Activated naive CD4-positive, alpha-beta T cell treated with anti-CD3 and anti-CD28 coated beads, Interleukin-2, amount 10 ng/mL, durations not matched to agents 7 days and 5 days (primary cell): ENCODE results near the gene ZNF740.

ENCODE experiments used
- CTCF ChIA-PET: fragments of 350-600 bp; sonication (Branson Sonifier 250); formaldehyde crosslinking; loops from one replicate; lab custom pipeline; 2021; ENCODE audit warnings: antibody characterized with exemption; lab: Charles Lee
- DNase-seq: peaks from one replicate; pipeline ENCODE4 v3.0.0-alpha.2; 2020
- H3K27ac Mint-ChIP-seq: one replicate; pipeline ENCODE4 v1.8.0; 2021; ENCODE audit warnings: mild to moderate bottlenecking, moderate library complexity, mixed read lengths
- H3K27me3 Mint-ChIP-seq: one replicate; pipeline ENCODE4 v1.8.0; 2021; ENCODE audit warnings: mild to moderate bottlenecking, mixed read lengths
- H3K36me3 Mint-ChIP-seq: one replicate; pipeline ENCODE4 v1.8.0; 2021; ENCODE audit warnings: mixed read lengths
- H3K4me1 Mint-ChIP-seq: one replicate; pipeline ENCODE4 v1.8.0; 2021; ENCODE audit warnings: mixed read lengths
- H3K4me3 Mint-ChIP-seq: one replicate; pipeline ENCODE4 v1.8.0; 2021; ENCODE audit warnings: mild to moderate bottlenecking, moderate library complexity, mixed read lengths
- H3K9me3 Mint-ChIP-seq: one replicate; pipeline ENCODE4 v1.8.0; 2021; ENCODE audit warnings: mixed read lengths

The ZNF740 gene, protein sequence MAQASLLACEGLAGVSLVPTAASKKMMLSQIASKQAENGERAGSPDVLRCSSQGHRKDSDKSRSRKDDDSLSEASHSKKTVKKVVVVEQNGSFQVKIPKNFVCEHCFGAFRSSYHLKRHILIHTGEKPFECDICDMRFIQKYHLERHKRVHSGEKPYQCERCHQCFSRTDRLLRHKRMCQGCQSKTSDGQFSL

DNA sequence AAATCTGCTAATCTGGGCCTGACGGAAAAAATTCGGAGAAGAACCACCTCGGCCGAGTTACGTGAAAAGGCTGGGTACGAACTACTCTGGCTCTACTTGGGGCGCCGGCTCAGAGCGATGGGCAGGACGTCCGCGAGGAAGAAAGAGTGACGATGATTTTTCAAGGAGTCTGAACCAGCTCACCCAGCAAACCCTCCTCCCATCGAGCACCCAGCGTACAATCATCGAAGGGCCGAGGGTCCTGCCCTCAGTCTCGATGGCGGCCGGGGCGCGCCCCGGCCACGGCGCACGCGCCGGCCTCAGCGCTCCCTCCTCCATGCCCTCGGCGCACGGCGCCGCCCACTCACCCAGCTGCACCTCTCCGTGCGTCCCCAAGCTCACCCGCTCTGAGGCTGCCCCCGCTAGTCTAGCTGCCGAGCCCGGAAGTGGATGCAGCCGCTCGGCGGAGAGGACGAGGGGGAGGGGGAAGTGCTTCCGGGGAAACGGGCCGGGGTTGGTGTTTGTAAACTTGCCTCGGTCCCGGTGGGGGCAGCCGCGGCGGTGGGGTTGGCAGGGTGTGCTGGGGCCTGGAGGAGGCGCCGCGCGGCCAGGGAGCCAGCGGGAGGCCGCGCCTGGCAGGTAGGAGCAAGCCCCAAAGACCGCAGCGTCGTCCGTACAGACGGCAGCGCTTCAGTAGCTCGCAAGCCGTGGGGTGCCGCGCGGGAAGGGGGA is at the start of gene ZNF740, which contains the start of gene CSAD:
ZNF740 (plus strand) TSS at position 503 of the 711 bp plus-strand sequence. CDS start 1,262 bp downstream, outside the sequence.
CSAD (minus strand) TSS at position 706 of the 711 bp plus-strand sequence. CDS start 7,455 bp downstream, outside the sequence.
- Mint-ChIP-seq H3K4me3 (peak within 1 kb of the TSS; percentile 88), H3K27ac (peak within 1 kb of the TSS; percentile 99), H3K9me3 (no peaks in the 10 kb centered on the region), H3K4me1 (peaks cover 59% of the 10 kb centered on the region), H3K27me3 (no peaks in the 10 kb centered on the region), H3K36me3 (peaks cover 31% of the 10 kb centered on the region)
- CTCF ChIA-PET: interaction anchor here (0.6 to 4.1 kb wide), 6 partner anchors 10 to 1929 kb away, joined by 3 to 31 read pairs (median 6); no protein-coding TSS in a partner anchor
- DNase-seq: peak; percentile 99

DNA sequence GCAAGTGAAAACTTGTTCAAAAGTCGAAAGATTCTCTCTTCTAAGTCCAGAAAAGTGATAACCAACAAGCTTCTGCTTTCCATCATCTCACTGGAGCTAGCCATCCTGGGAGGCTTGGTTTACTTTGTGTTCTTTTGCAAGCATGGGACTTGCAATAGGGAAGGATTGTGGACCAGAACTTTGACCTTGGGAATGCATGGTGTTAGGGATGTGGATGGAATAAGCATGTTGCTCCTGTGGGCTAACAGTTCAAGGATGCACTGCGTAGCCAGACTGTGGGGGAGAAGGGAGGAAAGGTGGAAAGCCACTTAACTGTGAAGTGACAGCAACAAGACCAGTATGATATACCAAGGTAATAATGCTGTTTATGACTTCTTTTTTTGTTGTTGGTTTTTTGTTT is 48.7 kb upstream of the ZNF740 start:
- H3K36me3 Mint-ChIP-seq: no peaks in the 10 kb centered on the region
- H3K27ac Mint-ChIP-seq: no peak overlapping the region
- CTCF ChIA-PET: no interaction called here
- no peaks in the 10 kb centered on the region for H3K4me1 Mint-ChIP-seq
- no peak for DNase-seq
- no peak overlapping the region for H3K4me3 Mint-ChIP-seq
- peaks cover 37% of the 10 kb centered on the region for H3K27me3 Mint-ChIP-seq
- H3K9me3 Mint-ChIP-seq: peaks cover 2% of the 10 kb centered on the region

DNA sequence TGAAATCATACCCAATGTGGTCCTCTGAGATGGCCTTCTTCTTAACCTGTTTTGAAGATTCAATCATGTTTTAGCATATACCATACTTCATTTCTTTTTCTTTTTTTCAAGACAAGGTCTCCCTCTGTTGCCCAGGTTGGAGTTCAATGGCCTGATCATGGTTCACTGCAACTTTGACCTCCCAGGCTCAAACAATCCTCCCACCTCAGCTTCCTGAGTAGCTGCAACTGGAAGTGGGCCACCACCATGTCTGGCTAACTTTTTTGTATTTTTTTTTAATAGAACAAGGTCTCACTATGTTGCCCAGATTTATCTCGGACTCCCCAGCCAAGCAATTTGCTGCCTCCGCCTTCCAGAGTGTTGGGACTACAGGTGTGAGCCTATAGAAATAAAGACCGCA is 46.8 kb upstream of the ZNF740 start:
- CTCF ChIA-PET: interaction anchor here (0.6 kb wide), 1 partner anchor 190 kb away, joined by 3 read pairs; no protein-coding TSS in a partner anchor
- Mint-ChIP-seq H3K36me3 (peaks cover 2% of the 10 kb centered on the region), H3K27me3 (peaks cover 25% of the 10 kb centered on the region), H3K27ac (no peak overlapping the region), H3K9me3 (peaks cover 8% of the 10 kb centered on the region), H3K4me3 (no peak overlapping the region), H3K4me1 (no peaks in the 10 kb centered on the region)
- DNase-seq: no peak

DNA sequence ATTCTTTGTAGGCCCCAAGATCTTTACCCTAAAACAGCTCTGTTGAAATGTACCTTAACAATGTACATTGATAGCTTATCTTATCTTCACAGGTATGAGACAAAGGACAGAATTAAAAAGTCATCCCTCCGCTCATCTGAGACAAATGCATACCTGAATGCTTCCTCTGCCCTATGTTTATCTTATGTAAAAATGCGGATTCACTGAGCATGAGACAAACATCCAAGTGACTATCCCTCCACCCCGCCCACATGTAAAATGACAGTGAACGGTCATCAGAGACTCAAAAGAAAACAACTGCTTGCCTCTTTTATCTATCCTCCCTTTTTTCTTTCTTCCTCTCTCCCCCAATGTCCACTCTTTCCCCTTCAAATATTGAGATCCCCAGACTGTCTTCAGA is 37.2 kb upstream of the ZNF740 start:
- no peak for DNase-seq
- H3K36me3 Mint-ChIP-seq: peaks cover 1% of the 10 kb centered on the region
- no peak overlapping the region for H3K27ac Mint-ChIP-seq
- no peaks in the 10 kb centered on the region for H3K4me1 Mint-ChIP-seq
- H3K27me3 Mint-ChIP-seq: peaks cover 15% of the 10 kb centered on the region
- CTCF ChIA-PET: no interaction called here
- peaks cover 8% of the 10 kb centered on the region for H3K9me3 Mint-ChIP-seq
- no peak overlapping the region for H3K4me3 Mint-ChIP-seq

DNA sequence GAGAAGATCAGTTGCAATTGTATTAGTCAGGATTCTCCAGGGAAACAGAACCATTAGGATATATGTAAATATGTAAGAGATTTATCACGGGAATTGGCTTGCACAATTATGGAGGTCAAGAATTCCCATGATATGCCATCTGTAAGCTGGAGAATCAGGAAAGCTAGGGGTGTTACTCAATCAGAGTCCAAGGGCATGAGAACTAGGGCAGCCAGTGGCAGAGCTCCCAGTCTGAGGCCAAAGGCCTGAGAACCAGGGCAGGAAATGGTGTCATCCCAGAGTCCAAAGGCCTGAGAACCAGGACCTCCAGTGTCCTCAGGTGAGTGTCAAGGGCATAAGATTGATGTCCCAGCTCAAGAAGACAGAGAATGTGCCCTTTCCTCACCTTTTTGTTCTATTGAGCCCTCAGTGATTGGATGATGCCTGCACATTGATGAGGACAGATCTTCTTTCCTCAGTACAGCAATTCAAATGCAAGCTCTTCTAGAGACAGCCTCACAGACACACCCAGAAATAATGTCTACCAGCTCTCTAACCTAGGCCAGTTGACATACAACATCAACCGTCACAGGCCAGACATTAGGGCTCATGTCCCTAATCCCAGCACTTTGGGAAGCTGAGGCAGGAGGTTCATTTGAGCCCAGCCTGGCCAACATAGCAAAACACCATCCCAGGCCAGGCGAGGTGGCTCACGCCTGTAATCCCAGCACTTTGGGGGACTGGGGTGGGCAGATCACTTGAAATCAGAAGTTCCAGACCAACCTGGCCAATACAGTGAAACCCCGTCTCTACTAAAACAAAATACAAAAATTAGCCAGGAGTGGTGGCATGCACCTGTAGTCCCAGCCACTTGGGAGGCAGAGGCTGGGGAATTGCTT is 34.9 kb upstream of the ZNF740 start:
- Mint-ChIP-seq H3K36me3 (no peaks in the 10 kb centered on the region), H3K4me3 (no peak overlapping the region), H3K27ac (no peak overlapping the region), H3K9me3 (no peaks in the 10 kb centered on the region), H3K4me1 (no peaks in the 10 kb centered on the region), H3K27me3 (peaks cover 9% of the 10 kb centered on the region)
- DNase-seq: no peak
- CTCF ChIA-PET: no interaction called here

DNA sequence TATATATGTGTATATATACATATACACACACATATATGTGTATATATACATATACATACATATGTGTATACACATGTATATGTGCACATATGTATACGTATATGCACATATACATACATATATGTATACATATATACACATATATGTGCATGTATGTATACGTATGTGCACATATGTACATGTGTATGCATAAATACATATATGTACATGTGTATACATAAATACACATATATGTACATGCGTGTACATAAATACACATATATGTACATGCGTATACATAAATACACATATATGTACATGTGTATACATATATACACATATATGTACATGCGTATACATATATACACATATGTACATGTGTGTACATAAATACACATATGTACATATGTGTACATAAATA is 33.3 kb upstream of the ZNF740 start:
- H3K4me1 Mint-ChIP-seq: no peaks in the 10 kb centered on the region
- no peak overlapping the region for H3K4me3 Mint-ChIP-seq
- no peak for DNase-seq
- no peak overlapping the region for H3K27ac Mint-ChIP-seq
- peaks cover 4% of the 10 kb centered on the region for H3K27me3 Mint-ChIP-seq
- H3K36me3 Mint-ChIP-seq: no peaks in the 10 kb centered on the region
- no peaks in the 10 kb centered on the region for H3K9me3 Mint-ChIP-seq
- CTCF ChIA-PET: no interaction called here

DNA sequence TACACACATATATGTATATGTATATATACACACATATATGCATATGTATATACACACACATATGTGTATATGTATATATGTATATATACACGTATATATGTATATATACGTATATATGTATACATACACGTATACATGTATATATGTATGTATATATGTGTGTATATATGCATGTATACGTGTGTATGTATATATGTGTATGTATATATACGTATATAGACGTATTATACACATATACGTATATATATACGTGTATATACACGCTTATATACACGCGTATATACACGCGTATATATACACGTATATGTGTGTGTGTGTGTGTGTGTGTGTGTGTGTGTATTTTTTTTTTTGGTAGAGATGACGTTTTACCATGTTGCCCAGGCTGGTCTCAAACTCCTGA is 32.9 kb upstream of the ZNF740 start:
- Mint-ChIP-seq H3K36me3 (no peaks in the 10 kb centered on the region), H3K27me3 (peaks cover 5% of the 10 kb centered on the region), H3K4me1 (no peaks in the 10 kb centered on the region), H3K9me3 (no peaks in the 10 kb centered on the region), H3K27ac (no peak overlapping the region), H3K4me3 (no peak overlapping the region)
- CTCF ChIA-PET: no interaction called here
- DNase-seq: no peak

DNA sequence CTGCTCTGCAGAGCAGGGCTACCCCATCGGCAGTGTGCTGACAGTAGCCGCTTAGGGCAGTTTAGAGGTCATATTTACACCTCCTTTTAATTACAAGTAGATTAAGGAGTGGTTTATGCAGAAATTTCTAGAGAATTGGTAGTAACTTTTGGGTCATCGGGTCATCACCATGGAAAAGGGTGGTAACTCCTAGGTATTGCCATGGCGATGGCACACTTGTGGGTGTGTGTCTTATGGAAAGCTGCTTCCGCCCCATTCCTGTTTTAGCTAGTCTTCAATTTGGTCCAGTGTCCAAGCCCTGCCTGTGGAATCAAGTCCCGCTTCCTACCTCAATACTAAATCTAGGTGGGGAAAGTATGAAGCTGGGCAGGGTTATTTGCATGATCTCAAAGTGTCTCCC is 29.5 kb upstream of the ZNF740 start:
- Mint-ChIP-seq H3K27ac (no peak overlapping the region), H3K9me3 (no peaks in the 10 kb centered on the region), H3K27me3 (peaks cover 11% of the 10 kb centered on the region), H3K36me3 (no peaks in the 10 kb centered on the region), H3K4me1 (no peaks in the 10 kb centered on the region), H3K4me3 (no peak overlapping the region)
- CTCF ChIA-PET: interaction anchor here (0.6 kb wide), 1 partner anchor 180 kb away, joined by 3 read pairs; no protein-coding TSS in a partner anchor
- DNase-seq: no peak

DNA sequence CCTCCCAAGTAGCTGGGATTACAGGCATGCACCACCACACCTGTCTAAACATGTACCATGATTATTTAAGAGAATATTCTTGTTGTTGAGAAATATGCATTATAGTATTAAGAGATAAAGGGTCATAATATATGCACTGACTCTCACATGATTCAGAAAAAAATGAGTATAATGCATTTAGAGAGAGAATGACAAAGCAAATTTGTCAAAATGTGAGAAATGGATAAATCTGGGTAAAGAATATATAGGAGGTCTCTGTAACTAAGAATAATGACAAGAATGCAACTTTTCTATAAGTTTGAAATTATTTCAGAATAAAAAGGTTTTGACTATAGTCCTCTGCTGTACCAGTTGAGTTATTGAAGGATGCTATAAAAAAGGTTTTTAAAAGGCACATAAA is 28.1 kb upstream of the ZNF740 start:
- no peaks in the 10 kb centered on the region for H3K36me3 Mint-ChIP-seq
- H3K27me3 Mint-ChIP-seq: peaks cover 7% of the 10 kb centered on the region
- no peaks in the 10 kb centered on the region for H3K4me1 Mint-ChIP-seq
- no peak overlapping the region for H3K27ac Mint-ChIP-seq
- no peak overlapping the region for H3K4me3 Mint-ChIP-seq
- DNase-seq: no peak
- CTCF ChIA-PET: interaction anchor here (1.2 kb wide), 1 partner anchor 15 kb away, joined by 3 read pairs; no protein-coding TSS in a partner anchor
- H3K9me3 Mint-ChIP-seq: no peaks in the 10 kb centered on the region

DNA sequence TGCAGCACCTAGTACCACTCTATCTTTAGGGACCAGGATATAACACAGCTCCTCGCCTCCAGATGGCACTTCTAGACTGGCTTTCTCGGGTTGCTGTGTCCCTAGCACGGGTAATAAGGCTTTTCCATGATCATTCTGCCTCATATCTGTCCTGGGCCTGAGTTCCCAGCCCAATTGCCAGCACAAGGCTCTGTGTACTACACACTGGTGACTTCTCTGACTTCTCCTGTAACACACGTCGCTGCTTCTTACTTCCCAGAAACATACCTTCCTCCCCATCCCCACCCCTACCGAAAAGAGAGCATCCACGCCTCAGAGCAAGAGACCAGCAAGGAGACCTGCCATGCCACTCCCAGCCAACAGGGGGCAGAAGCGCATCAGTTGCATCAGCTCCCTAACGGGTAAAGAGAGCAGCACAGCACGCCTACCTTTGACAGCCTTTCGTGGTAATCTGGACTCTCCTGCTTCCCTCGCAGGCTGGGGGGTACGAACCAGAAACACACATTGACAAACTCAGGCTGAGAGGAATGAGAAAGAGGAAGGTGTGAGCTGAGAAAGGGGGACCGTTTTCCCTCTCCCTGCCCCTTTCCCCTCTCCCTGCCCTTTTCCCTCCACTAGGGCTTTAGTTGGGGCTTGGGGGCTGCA is 21.2 kb upstream of the ZNF740 start:
- CTCF ChIA-PET: interaction anchor here (0.7 to 6.3 kb wide), 40 partner anchors 9 to 349 kb away, joined by 3 to 69 read pairs (median 6); partner anchors contain the start of genes AAAS, CSAD, ESPL1 and ITGB7
- peaks cover 10% of the 10 kb centered on the region for H3K4me1 Mint-ChIP-seq
- no peak overlapping the region for H3K4me3 Mint-ChIP-seq
- no peaks in the 10 kb centered on the region for H3K36me3 Mint-ChIP-seq
- DNase-seq: peak; percentile 94
- H3K27me3 Mint-ChIP-seq: no peaks in the 10 kb centered on the region
- H3K9me3 Mint-ChIP-seq: no peaks in the 10 kb centered on the region
- peak overlapping the region; percentile 15 for H3K27ac Mint-ChIP-seq

DNA sequence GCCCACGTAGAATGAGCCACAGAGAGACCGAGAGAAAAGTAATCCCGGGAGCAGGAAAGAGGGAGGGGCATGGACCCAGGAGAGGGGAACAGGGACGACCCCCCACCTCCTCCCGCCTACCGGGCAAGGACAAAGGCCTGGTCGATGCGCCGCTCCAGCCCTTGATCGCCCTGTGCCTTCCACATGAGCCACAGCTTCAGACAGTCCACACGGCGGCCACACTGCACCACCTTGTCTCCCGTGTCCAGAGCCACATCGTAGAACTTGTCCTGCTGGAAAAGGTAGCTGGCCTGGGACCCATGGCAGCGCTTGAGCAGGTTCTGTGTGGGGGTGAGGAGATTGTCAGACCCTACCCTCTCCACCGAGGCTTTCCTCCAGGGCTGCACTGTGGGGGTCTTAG is 20.5 kb upstream of the ZNF740 start:
- Mint-ChIP-seq H3K27ac (no peak overlapping the region), H3K4me3 (no peak overlapping the region), H3K27me3 (no peaks in the 10 kb centered on the region), H3K9me3 (no peaks in the 10 kb centered on the region), H3K36me3 (no peaks in the 10 kb centered on the region), H3K4me1 (peaks cover 10% of the 10 kb centered on the region)
- CTCF ChIA-PET: interaction anchor here (0.7 to 6.3 kb wide), 44 partner anchors 8 to 349 kb away, joined by 3 to 69 read pairs (median 6); partner anchors contain the start of genes AAAS, CSAD, ESPL1 and ITGB7
- DNase-seq: no peak

DNA sequence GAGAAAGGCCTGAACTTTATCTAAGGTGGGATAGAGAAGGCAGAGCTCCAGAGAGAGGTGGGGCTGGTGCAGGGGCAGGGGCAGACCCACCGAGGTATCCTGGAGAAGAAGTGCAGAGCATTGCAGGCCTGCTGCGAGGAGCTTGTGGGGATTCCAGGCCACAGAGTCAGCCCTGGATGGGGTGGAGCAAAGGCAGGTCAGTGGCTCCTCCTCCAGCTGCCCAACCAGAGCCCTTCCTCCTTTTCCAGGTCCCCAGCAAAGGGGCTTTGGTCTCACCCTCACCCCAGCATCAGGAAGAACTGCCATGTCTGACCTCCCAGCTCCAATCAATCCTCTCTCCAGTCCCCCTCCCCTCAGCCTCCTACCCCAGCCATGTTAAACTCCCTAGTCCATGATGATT is 19.8 kb upstream of the ZNF740 start:
- Mint-ChIP-seq H3K27me3 (no peaks in the 10 kb centered on the region), H3K4me3 (no peak overlapping the region), H3K9me3 (no peaks in the 10 kb centered on the region), H3K36me3 (no peaks in the 10 kb centered on the region), H3K27ac (no peak overlapping the region), H3K4me1 (peaks cover 10% of the 10 kb centered on the region)
- DNase-seq: no peak
- CTCF ChIA-PET: interaction anchor here (0.5 to 6.3 kb wide), 28 partner anchors 10 to 262 kb away, joined by 3 to 69 read pairs (median 8); partner anchors contain the start of genes AAAS, CSAD, ESPL1 and ITGB7

DNA sequence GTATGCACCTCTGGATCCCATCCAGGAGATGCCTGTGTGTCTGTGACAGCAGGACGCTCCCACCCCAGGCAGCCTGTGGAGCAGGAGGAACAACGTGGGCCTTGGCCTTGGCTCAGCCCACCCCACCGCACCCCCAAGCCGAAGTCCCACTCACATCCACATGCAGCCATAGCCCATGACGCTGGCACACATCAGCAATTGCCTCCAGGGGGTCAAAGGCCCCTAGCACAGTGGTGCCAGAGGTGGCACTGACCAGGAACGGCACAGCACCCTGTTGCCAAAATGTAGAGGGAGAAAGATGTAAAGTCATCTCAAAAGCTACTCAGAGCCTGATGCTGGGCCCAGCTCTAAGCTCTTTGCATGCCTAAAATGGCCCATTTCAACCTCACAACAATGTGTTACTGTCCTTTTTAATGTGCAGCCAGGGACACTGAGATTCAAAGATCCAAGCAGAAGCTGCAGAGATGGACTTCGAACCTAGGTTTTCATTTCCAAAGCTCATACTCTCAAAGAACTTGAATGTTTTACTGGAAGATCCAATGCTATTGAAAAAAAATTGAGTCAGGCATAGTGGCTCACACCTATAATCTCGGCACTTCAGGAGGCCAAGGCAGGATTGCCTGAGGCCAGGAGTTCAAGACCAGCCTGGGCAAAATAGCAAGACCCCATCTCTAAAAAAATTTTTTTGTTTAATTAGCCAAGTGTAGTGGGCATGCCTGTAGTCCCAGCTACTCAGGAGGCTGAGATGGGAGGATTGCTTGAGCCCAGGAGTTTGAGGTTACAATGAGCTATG is 19.2 kb upstream of the ZNF740 start:
- Mint-ChIP-seq H3K4me1 (peaks cover 10% of the 10 kb centered on the region), H3K9me3 (no peaks in the 10 kb centered on the region), H3K27me3 (no peaks in the 10 kb centered on the region), H3K27ac (no peak overlapping the region), H3K36me3 (no peaks in the 10 kb centered on the region), H3K4me3 (no peak overlapping the region)
- no peak for DNase-seq
- CTCF ChIA-PET: interaction anchor here (0.5 to 6.3 kb wide), 19 partner anchors 11 to 261 kb away, joined by 3 to 69 read pairs (median 14); partner anchors contain the start of genes AAAS, CSAD, ESPL1 and ITGB7
